HG03432 (cell line): ENCODE data around the gene LCT.

Experiments
- ATAC-seq: cut with Tn5 transposase; IDR thresholded peaks from one replicate; pipeline ENCODE4 v1.9.1; 2021; ENCODE audit warnings: mild to moderate bottlenecking, moderate library complexity; ENCODE audit not compliant: unreplicated experiment

LCT gene

GRCh38 chr2:135743860-135744259 is 93.1 kb downstream of the LCT start:
- no peak for ATAC-seq

- peak; percentile 27 for ATAC-seq
Observed at GRCh38 chr2:135742325-135742757, 94.6 kb downstream of the LCT start.

GRCh38 chr2:135741395-135742324 is 95.3 kb downstream of the LCT start, which contains the start of gene UBXN4:
TSS of gene UBXN4 (plus strand) at chr2:135741855. CDS start at chr2:135741930, 75 bp downstream.
- ATAC-seq: peak; percentile 94

- ATAC-seq: no peak
Observed at GRCh38 chr2:135741043-135741394, 96.0 kb downstream of the LCT start.

GRCh38 chr2:135740206-135740605 is 96.8 kb downstream of the LCT start:
- ATAC-seq: no peak
